ENCODE results near the gene RPS6KA5.

GRCh38 chr14:90891326-90891725 lies 169.1 kb downstream of the RPS6KA5 start:
- TF ChIP-seq, protein P1, sequence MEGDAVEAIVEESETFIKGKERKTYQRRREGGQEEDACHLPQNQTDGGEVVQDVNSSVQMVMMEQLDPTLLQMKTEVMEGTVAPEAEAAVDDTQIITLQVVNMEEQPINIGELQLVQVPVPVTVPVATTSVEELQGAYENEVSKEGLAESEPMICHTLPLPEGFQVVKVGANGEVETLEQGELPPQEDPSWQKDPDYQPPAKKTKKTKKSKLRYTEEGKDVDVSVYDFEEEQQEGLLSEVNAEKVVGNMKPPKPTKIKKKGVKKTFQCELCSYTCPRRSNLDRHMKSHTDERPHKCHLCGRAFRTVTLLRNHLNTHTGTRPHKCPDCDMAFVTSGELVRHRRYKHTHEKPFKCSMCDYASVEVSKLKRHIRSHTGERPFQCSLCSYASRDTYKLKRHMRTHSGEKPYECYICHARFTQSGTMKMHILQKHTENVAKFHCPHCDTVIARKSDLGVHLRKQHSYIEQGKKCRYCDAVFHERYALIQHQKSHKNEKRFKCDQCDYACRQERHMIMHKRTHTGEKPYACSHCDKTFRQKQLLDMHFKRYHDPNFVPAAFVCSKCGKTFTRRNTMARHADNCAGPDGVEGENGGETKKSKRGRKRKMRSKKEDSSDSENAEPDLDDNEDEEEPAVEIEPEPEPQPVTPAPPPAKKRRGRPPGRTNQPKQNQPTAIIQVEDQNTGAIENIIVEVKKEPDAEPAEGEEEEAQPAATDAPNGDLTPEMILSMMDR (IDR thresholded peaks at IDR 0.05 in 8 of 11, conservative IDR thresholded peaks at IDR 0.05 in 3 of 11), result no peak
- no peak for TF ChIP-seq POLR2A (IDR thresholded peaks at IDR 0.05)
